IPS-18a (cell line): ENCODE results near the gene ATP9A.

ENCODE experiments used
- H3K27ac ChIP-seq: one replicate; pipeline ENCODE4 v1.5.1; 2013; ENCODE audit warnings: low read length
- H3K27me3 ChIP-seq: one replicate; pipeline ENCODE4 v1.6.1; 2013; ENCODE audit warnings: mild to moderate bottlenecking, low read length; ENCODE audit not compliant: control insufficient read depth, insufficient read depth
- H3K36me3 ChIP-seq: one replicate; pipeline ENCODE4 v1.6.1; 2013; ENCODE audit warnings: low read depth, low read length; ENCODE audit not compliant: control insufficient read depth
- H3K4me1 ChIP-seq: one replicate; pipeline ENCODE4 v1.6.1; 2013; ENCODE audit warnings: low read depth, low read length; ENCODE audit not compliant: control insufficient read depth
- H3K4me3 ChIP-seq: one replicate; pipeline ENCODE4 v1.5.1; 2013; ENCODE audit warnings: low read length
- H3K9ac ChIP-seq: one replicate; pipeline ENCODE4 v1.6.1; 2013; ENCODE audit warnings: mild to moderate bottlenecking, low read length, moderate library complexity
- H3K9me3 ChIP-seq: one replicate; pipeline ENCODE4 v1.6.1; 2013; ENCODE audit warnings: low read depth, low read length; ENCODE audit not compliant: control insufficient read depth

Gene ATP9A

GRCh38 chr20:51610761-51611624 is 157.2 kb downstream of the ATP9A start:
- Histone ChIP-seq H3K27me3 (no peaks in the 10 kb centered on the region), H3K27ac (no peak overlapping the region), H3K4me3 (no peak overlapping the region), H3K36me3 (no peaks in the 10 kb centered on the region), H3K9me3 (no peaks in the 10 kb centered on the region), H3K9ac (no peak overlapping the region), H3K4me1 (no peaks in the 10 kb centered on the region)

DNA sequence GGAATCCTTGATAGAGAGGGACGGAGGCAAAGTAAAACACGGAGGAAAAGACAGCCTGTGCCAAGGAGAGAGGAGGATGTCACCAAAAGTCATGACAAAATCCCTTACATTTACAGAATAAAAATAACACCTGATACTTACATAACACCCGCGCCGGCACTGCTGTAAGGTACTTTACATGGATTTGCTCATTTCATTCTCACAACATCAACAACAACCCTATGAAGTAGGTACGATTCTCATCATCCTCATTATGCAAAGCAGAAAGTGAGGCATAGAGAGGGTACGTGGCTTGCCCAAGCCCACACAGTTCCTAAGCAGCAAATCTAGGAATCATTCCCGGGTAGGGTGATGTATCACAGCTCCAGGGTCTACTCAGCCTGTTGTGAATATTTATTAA is 158.1 kb downstream of the ATP9A start:
- no peak overlapping the region for H3K27ac ChIP-seq
- no peak overlapping the region for H3K9ac ChIP-seq
- H3K36me3 ChIP-seq, result no peaks in the 10 kb centered on the region
- no peak overlapping the region for H3K4me3 ChIP-seq
- H3K27me3 ChIP-seq, result no peaks in the 10 kb centered on the region
- no peaks in the 10 kb centered on the region for H3K9me3 ChIP-seq
- no peaks in the 10 kb centered on the region for H3K4me1 ChIP-seq

GRCh38 chr20:51609251-51609650 is 158.9 kb downstream of the ATP9A start:
- Histone ChIP-seq H3K9ac (no peak overlapping the region), H3K27ac (no peak overlapping the region), H3K4me1 (no peaks in the 10 kb centered on the region), H3K36me3 (no peaks in the 10 kb centered on the region), H3K27me3 (no peaks in the 10 kb centered on the region), H3K4me3 (no peak overlapping the region), H3K9me3 (no peaks in the 10 kb centered on the region)

DNA sequence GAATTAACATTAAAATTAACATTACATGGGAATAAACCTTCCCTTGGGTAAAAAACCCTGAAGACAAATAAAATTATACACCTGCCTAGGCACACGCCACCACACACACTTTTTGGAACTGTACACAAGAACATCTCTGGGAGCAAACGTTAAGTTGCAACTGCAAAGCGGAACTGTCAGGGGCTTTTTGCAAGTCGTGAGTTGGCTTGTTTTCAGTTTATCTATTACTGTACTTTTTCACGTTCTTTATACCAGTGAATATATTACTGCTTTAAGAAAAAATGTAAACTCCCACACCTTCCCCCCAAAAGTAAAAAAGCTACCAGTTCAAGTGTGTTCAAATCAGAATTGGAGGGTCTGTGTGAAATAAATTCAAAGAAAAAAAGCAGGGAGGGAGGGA is 160.1 kb downstream of the ATP9A start:
- Histone ChIP-seq H3K27me3 (no peaks in the 10 kb centered on the region), H3K27ac (no peak overlapping the region), H3K4me3 (no peak overlapping the region), H3K9me3 (no peaks in the 10 kb centered on the region), H3K9ac (no peak overlapping the region), H3K4me1 (no peaks in the 10 kb centered on the region), H3K36me3 (no peaks in the 10 kb centered on the region)

- H3K4me3 ChIP-seq, result no peak overlapping the region
- H3K27ac ChIP-seq, result no peak overlapping the region
- no peak overlapping the region for H3K9ac ChIP-seq
- H3K4me1 ChIP-seq, result no peaks in the 10 kb centered on the region
- no peaks in the 10 kb centered on the region for H3K36me3 ChIP-seq
- H3K9me3 ChIP-seq, result no peaks in the 10 kb centered on the region
- H3K27me3 ChIP-seq, result no peaks in the 10 kb centered on the region
Observed at GRCh38 chr20:51607170-51607569, 161.0 kb downstream of the ATP9A start.

- H3K27me3 ChIP-seq, result no peaks in the 10 kb centered on the region
- H3K27ac ChIP-seq, result no peak overlapping the region
- H3K4me1 ChIP-seq, result no peaks in the 10 kb centered on the region
- H3K9me3 ChIP-seq, result no peaks in the 10 kb centered on the region
- no peak overlapping the region for H3K4me3 ChIP-seq
- H3K9ac ChIP-seq, result no peak overlapping the region
- no peaks in the 10 kb centered on the region for H3K36me3 ChIP-seq
Observed at GRCh38 chr20:51604851-51605250, 163.3 kb downstream of the ATP9A start.

GRCh38 chr20:51602131-51602530 is 166.1 kb downstream of the ATP9A start:
- H3K27ac ChIP-seq, result no peak overlapping the region
- no peak overlapping the region for H3K4me3 ChIP-seq
- no peaks in the 10 kb centered on the region for H3K36me3 ChIP-seq
- H3K9me3 ChIP-seq, result no peaks in the 10 kb centered on the region
- peaks cover 10% of the 10 kb centered on the region for H3K4me1 ChIP-seq
- H3K27me3 ChIP-seq, result no peaks in the 10 kb centered on the region
- no peak overlapping the region for H3K9ac ChIP-seq

- Histone ChIP-seq H3K36me3 (no peaks in the 10 kb centered on the region), H3K9me3 (no peaks in the 10 kb centered on the region), H3K4me3 (no peak overlapping the region), H3K27me3 (no peaks in the 10 kb centered on the region), H3K27ac (no peak overlapping the region), H3K4me1 (peaks cover 16% of the 10 kb centered on the region), H3K9ac (no peak overlapping the region)
Observed at GRCh38 chr20:51600950-51601349, 167.2 kb downstream of the ATP9A start.

DNA sequence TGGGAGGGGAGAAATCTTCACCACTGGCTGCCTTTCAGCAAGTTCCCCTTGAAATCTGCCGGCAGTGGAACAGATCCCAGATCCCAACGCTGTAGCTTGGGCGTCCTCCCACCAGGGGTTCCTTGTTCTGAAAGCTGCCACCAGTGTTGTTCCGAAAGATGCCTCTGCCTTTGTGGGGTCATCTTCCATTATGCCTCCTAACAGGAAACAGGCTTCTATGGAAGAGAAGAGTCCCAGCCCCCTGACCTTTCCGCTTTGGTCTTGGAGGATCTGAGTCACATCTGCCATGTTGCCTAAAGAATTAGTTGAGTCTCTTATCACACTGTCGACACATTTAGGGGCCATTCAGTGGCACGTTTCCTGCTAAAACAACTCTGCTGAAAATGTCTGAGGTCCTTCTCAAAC is 168.2 kb downstream of the ATP9A start:
- no peaks in the 10 kb centered on the region for H3K9me3 ChIP-seq
- H3K36me3 ChIP-seq, result no peaks in the 10 kb centered on the region
- H3K9ac ChIP-seq, result no peak overlapping the region
- no peak overlapping the region for H3K4me3 ChIP-seq
- H3K27ac ChIP-seq, result no peak overlapping the region
- H3K4me1 ChIP-seq, result peaks cover 16% of the 10 kb centered on the region
- no peaks in the 10 kb centered on the region for H3K27me3 ChIP-seq

- Histone ChIP-seq H3K4me1 (peaks cover 16% of the 10 kb centered on the region), H3K27me3 (no peaks in the 10 kb centered on the region), H3K4me3 (no peak overlapping the region), H3K9me3 (no peaks in the 10 kb centered on the region), H3K27ac (no peak overlapping the region), H3K9ac (no peak overlapping the region), H3K36me3 (no peaks in the 10 kb centered on the region)
Observed at GRCh38 chr20:51598556-51598955, 169.6 kb downstream of the ATP9A start.

DNA sequence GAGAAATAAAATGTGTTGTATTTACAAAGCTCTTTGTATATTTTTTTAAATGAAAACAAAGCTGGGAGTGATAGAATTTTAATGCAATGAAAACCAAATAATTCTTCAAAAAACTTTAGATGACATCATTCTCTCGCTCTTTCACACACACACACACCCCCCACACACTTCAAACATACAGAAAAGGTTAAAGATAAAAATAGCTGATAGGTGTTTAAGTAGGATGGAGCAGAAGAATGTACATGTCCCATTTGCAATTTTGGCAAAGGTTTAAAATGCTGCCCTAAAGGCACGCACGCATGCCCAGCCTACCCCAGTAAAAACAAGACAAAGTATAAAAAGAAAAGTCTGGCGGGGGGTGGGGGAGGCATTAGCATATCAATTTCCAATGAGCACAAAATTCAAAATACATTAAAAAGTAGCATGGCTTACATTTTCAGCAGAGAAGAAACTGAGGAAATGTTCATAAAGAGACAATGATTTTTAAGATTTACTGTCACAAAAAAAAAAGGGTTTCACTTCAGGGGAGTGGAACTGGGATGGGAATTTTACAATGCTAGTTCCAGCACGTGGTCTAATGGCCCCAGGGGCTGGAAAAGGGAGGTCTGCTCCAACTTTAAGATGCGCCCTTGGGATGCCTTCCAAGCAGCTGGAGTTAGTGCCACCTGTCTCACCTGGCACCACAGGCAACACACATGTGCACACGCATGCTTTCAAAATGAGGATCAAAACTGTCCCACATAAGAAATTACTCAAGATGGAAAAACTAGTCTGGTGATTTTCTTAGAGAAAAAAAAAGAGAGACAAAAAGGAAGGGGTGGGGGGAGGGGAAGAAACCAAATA is 170.6 kb downstream of the ATP9A start:
- peaks cover 16% of the 10 kb centered on the region for H3K4me1 ChIP-seq
- no peak overlapping the region for H3K9ac ChIP-seq
- H3K27ac ChIP-seq, result no peak overlapping the region
- H3K4me3 ChIP-seq, result no peak overlapping the region
- H3K36me3 ChIP-seq, result no peaks in the 10 kb centered on the region
- no peaks in the 10 kb centered on the region for H3K27me3 ChIP-seq
- H3K9me3 ChIP-seq, result no peaks in the 10 kb centered on the region
